Measurements from ENCODE around the gene BTNL2. TPM values are rescaled to one million over a fixed set of nuclear protein-coding genes. Genes with fewer than 3 reads are reported as not detected.
A peak's percentile ranks its signal among the peaks of the same experiment; 100 is the strongest.

The BTNL2 gene
- total RNA-seq, 1 experiment from 2014 or later, result not detected

- no peak for TF ChIP-seq EZH2 (IDR thresholded peaks at IDR 0.05; ENCODE audit: low read depth)
- TF ChIP-seq, protein P1, sequence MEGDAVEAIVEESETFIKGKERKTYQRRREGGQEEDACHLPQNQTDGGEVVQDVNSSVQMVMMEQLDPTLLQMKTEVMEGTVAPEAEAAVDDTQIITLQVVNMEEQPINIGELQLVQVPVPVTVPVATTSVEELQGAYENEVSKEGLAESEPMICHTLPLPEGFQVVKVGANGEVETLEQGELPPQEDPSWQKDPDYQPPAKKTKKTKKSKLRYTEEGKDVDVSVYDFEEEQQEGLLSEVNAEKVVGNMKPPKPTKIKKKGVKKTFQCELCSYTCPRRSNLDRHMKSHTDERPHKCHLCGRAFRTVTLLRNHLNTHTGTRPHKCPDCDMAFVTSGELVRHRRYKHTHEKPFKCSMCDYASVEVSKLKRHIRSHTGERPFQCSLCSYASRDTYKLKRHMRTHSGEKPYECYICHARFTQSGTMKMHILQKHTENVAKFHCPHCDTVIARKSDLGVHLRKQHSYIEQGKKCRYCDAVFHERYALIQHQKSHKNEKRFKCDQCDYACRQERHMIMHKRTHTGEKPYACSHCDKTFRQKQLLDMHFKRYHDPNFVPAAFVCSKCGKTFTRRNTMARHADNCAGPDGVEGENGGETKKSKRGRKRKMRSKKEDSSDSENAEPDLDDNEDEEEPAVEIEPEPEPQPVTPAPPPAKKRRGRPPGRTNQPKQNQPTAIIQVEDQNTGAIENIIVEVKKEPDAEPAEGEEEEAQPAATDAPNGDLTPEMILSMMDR (conservative IDR thresholded peaks at IDR 0.05), result no peak
- Histone ChIP-seq H4K20me1 (ENCODE audit: insufficient read depth) (no peaks in the 10 kb centered on the region), H3K4me2 (no peak overlapping the region), H3K4me1 (replicated peaks; ENCODE audit: insufficient read depth) (no peaks in the 10 kb centered on the region), H3K79me2 (ENCODE audit: low read depth) (no peaks in the 10 kb centered on the region), H3K36me3 (ENCODE audit: low read depth) (no peaks in the 10 kb centered on the region), H3K27me3 (ENCODE audit: insufficient read depth, low read depth) (peaks cover 24% of the 10 kb centered on the region), H3K9me2 (ENCODE audit: insufficient read depth) (no peaks in the 10 kb centered on the region), H2AFZ (no peak overlapping the region), H3K9me3 (ENCODE audit: insufficient read depth, low read depth) (no peaks in the 10 kb centered on the region), H3K4me3 (no peak overlapping the region), H3K27ac (no peak overlapping the region), H3F3A (ENCODE audit: insufficient read depth, low read depth) (no peaks in the 10 kb centered on the region)
- DNase-seq, result no peak
- CTCF ChIA-PET, result interaction anchor here (0.6 kb wide), 1 partner anchor 1725 kb away, joined by 3 read pairs; no protein-coding TSS in a partner anchor
- intact Hi-C loops (cut with micrococcal nuclease; ENCODE audit: unreplicated experiment), result no loop called here
- POLR2A ChIA-PET (ENCODE audit: unreplicated experiment), result interaction anchor here (0.7 kb wide), 1 partner anchor 216 kb away, joined by 6 read pairs; no protein-coding TSS in a partner anchor
- no TSS peak for BruUV-seq (replicated peaks)
These were observed 17.8 kb upstream of the BTNL2 start for GRCh38 chr6:32424589-32425300.

DNA sequence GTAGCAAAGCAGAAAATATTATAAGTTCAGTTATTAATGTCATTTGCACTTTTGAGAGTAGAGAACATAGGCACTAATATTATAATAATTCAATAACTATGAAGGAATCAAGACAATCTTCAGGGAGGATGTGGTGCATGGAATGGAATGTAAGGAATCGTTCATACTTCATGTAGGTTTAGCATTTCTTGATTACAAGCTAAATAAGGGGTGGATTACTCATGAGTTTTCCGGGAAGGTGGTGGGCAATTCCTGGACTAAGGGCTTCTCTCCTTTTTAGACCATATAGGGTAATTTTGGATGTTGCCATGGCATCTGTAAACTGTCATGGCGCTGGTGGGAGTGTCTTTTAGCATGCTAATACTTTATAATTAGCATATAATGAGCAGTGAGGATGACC, 9.1 kb upstream of the BTNL2 start:
- Histone ChIP-seq H2AFZ (no peak overlapping the region), H3K4me1 (replicated peaks; ENCODE audit: insufficient read depth) (no peaks in the 10 kb centered on the region), H3K9me3 (ENCODE audit: insufficient read depth, low read depth) (no peaks in the 10 kb centered on the region), H3K4me2 (no peak overlapping the region), H3K36me3 (ENCODE audit: low read depth) (no peaks in the 10 kb centered on the region), H3K27ac (no peak overlapping the region), H3K4me3 (no peak overlapping the region), H3F3A (ENCODE audit: insufficient read depth, low read depth) (no peaks in the 10 kb centered on the region), H3K27me3 (ENCODE audit: insufficient read depth, low read depth) (peaks cover 52% of the 10 kb centered on the region), H3K79me2 (ENCODE audit: low read depth) (no peaks in the 10 kb centered on the region), H4K20me1 (ENCODE audit: insufficient read depth) (no peaks in the 10 kb centered on the region), H3K9me2 (ENCODE audit: insufficient read depth) (no peaks in the 10 kb centered on the region)
- ChIA-PET CTCF (no interaction called here), POLR2A (ENCODE audit: unreplicated experiment) (no interaction called here)
- no peak for DNase-seq
- TF ChIP-seq EZH2 (IDR thresholded peaks at IDR 0.05; ENCODE audit: low read depth), result no peak
- TF ChIP-seq, protein P1 (conservative IDR thresholded peaks at IDR 0.05), result no peak
- intact Hi-C loops (cut with micrococcal nuclease; ENCODE audit: unreplicated experiment), result loop anchor here (10.0 kb wide), 1 partner anchor 171 kb away; no protein-coding TSS in a partner anchor
- no TSS peak for BruUV-seq (replicated peaks)

DNA sequence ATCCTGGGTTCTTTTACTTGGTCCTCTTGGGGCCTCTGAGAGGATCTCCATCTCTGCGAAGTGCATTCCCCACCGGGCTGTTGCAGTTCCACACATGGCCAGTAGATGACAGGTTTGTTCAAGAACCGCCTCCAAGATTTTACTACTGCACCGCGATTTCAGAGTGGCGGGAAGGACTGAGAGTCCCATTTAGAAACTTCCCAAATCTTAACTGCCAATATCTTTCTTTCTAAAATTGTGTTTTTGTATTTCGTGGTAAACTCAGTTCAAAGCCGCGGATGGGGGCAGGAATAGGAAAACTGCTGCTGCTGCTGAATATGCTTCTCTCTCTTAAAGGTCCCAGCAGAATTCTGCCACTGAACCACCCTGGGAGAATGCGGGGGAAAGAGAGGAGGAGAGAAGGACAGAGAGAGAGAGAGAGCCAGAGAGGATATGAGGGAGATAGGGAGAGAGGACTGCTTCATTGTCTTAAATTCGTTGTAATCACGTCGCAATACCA, 8.6 kb upstream of the BTNL2 start:
- intact Hi-C loops (cut with micrococcal nuclease; ENCODE audit: unreplicated experiment), result loop anchor here (1.0 to 10.0 kb wide), 4 partner anchors 171 to 453 kb away; no protein-coding TSS in a partner anchor
- H2AFZ ChIP-seq, result no peak overlapping the region

More for the DNA sequence above, 8.6 kb upstream of the BTNL2 start:
- Histone ChIP-seq H3K27ac (no peak overlapping the region), H3K4me3 (no peak overlapping the region), H3K27me3 (ENCODE audit: insufficient read depth, low read depth) (peaks cover 48% of the 10 kb centered on the region), H3K4me2 (no peak overlapping the region), H3K4me1 (replicated peaks; ENCODE audit: insufficient read depth) (no peaks in the 10 kb centered on the region), H3K9me3 (ENCODE audit: insufficient read depth, low read depth) (no peaks in the 10 kb centered on the region), H4K20me1 (ENCODE audit: insufficient read depth) (no peaks in the 10 kb centered on the region), H3K36me3 (ENCODE audit: low read depth) (no peaks in the 10 kb centered on the region), H3K9me2 (ENCODE audit: insufficient read depth) (no peaks in the 10 kb centered on the region), H3K79me2 (ENCODE audit: low read depth) (no peaks in the 10 kb centered on the region), H3F3A (ENCODE audit: insufficient read depth, low read depth) (no peaks in the 10 kb centered on the region)
- POLR2A ChIA-PET (ENCODE audit: unreplicated experiment), result no interaction called here
- peak in 1 of 2 experiments; percentile 57 for DNase-seq
- no TSS peak for BruUV-seq (replicated peaks)
- no peak for TF ChIP-seq EZH2 (IDR thresholded peaks at IDR 0.05; ENCODE audit: low read depth)
- TF ChIP-seq, protein P1 (conservative IDR thresholded peaks at IDR 0.05), result peak; percentile 90
- CTCF ChIA-PET, result no interaction called here
